Measurements from ENCODE around the gene BCAR1.
"Not testable (repeated sequence)": the region's sequence is repeated elsewhere in the genome, so short reads cannot be mapped to it uniquely, and the experiment has no call there.

BCAR1 gene

DNA sequence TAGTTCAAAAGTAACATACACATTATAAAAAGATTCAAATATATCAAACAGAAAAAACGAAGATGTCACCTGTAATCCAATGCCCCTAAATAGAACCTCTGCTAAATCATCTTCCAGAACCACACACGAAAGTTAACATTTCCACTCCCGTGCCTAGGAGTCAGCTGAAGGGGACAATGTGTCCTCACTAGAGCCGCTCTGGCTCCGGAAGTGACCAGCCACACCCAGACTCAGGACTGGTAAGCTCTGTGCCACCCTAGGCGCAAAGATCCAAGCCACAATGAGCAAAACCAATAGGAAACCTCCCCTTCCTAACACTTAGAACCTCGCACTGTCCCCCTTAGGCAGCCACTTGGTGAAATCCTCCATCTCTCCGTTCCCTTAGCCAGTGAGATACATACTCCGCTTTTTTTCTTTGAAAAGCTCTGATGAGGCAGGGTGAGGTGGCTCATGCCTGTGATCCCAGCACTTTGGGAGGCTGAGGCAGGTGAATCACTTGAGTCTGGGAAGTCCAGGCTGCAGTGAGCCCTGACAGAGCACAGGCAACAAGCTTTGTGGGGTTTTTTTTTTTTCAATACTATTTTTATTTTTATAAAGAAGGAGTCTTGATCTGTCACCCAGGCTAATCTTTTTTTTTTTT lies 20.8 kb downstream of the BCAR1 start:
- in situ Hi-C loops (cut with HindIII; ENCODE audit: low pct_ligation_motif_present, low pct_unique_long_range_greater_than_20kb, low sequenced_read_pairs): loop anchor here (25.0 kb wide), 1 partner anchor 157 kb away; no protein-coding TSS in a partner anchor
- no peak for DNase-seq

DNA sequence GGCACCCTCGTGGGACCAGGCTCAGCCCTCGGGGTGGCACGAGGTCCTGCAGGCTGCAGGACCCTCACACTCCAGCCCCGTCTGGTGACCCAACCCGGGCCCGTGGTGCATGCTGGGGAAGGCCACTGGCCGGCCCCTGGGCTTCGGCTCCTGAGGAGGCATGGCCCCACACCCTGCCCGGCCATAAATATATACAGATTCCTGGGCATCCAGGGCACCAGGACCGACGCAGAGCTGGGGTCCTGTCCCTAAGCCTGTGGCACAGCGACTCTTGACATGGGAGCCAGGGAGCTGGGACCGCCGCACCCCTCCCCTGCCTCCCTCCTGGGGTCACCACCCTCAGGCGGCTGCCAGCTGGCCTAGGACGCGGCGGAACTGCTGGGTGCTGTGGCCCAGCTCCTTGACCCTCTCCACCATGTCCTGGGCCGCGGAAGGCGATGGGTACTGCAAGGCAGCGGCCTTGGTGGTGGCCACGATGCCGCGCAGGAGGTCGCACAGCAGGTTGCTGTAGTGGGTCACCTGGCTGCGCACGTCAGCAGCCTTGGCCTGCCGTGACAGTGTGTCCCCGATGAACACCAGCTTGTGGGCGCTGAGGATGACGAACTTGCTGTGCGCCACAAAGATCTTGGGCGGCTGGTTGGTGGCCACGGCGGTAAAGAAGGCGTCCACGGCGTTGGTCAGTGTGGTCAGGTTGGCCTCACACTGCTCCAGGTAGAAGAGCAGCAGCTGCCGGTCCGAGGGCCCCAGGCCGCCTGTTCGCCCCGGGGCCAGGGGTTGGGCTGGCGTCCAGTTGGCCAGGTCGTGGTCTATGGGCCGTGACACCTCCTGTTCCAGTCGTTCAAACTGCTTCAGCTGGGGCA lies 22.0 kb downstream of the BCAR1 start:
- DNase-seq: no peak
- in situ Hi-C loops (cut with HindIII; ENCODE audit: low pct_ligation_motif_present, low pct_unique_long_range_greater_than_20kb, low sequenced_read_pairs): loop anchor here (25.0 kb wide), 1 partner anchor 158 kb away; no protein-coding TSS in a partner anchor

DNA sequence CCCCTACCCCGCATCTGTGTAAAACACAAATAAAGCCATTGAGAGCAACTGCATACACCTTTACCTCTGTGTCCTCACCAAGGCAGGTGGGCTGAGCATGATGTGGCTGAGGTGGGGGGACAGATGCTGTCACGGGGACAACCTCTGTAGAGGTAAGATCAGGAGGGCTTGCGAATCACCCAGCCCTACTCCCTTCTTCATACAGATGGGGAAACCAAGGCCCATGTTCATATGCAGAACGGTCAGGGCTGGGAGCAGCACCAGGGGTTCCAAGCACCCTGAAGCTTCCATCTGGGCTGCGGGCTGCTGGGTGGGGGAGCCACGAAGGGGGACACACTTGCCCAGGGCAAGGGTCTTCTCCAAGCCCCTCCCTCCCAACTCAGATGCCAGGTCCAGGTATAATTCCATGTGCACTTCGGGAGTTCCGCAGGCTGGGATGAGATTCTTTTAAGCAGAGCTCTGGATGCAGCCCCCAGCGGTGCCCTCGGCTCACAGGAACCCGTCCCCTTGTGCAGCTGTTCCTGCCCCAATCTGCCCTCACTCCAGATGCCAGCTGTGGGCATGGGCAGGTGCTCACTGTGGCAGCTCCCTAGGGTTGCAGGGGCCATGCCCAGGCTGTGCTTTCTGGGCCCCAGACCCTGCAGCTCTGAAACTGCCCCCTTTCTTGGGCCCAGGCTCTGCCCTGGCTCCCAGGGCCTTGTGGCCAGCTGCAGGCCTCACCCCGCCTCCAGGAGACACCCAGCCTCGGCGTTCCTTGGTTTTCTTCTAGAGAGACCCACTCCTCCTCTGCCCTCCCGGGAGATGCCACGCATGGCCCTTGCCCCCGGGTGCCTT lies 23.1 kb downstream of the BCAR1 start:
- in situ Hi-C loops (cut with HindIII; ENCODE audit: low pct_ligation_motif_present, low pct_unique_long_range_greater_than_20kb, low sequenced_read_pairs): loop anchor here (25.0 kb wide), 1 partner anchor 159 kb away; no protein-coding TSS in a partner anchor

GRCh38 chr16:75227361-75228142 lies 23.9 kb downstream of the BCAR1 start:
- in situ Hi-C loops (cut with HindIII; ENCODE audit: low pct_ligation_motif_present, low pct_unique_long_range_greater_than_20kb, low sequenced_read_pairs): loop anchor here (25.0 kb wide), 1 partner anchor 160 kb away; no protein-coding TSS in a partner anchor

More for the DNA sequence above, 23.1 kb downstream of the BCAR1 start:
- DNase-seq: no peak

DNA sequence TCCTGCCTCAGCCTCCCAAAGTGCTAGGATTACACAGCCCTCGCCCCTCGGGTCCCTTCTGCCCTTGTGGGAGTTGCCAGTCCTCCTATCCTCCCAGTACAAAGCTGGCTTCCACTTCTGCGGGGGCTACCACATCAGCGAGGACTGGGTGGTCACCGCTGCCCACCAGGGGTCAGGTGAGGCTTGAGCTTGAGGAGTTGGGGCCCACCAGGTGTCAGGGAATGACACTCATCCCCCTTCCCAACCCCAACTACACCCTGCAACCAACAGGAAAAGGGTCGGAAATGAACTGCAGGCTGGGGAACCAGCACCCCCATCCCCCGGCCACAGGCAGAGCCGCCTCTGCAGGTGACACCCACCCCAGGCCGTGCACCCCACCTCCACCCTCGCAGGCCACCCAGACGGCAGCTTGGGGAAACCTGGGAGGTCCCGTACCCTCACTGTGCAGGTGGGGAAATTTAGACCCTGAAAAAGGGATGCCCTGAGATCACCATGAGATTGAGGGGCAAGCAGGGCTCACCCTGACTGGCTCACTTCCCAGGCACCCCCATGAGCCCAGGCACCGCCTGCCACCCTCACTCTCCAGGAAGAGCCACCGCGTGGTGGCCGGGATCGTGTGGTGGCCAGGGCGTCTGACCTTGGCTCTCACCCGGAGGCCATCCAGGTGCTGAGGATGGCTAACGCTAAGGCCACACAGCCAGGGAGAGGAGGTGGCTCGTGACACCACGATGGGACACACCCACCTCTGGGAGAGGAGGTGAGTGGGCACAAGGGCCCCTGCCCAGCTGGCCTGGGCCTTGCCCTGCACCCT lies 24.7 kb downstream of the BCAR1 start:
- in situ Hi-C loops (cut with HindIII; ENCODE audit: low pct_ligation_motif_present, low pct_unique_long_range_greater_than_20kb, low sequenced_read_pairs): loop anchor here (25.0 kb wide), 1 partner anchor 161 kb away; no protein-coding TSS in a partner anchor
- DNase-seq: no peak

More at GRCh38 chr16:75227361-75228142, 23.9 kb downstream of the BCAR1 start:
- no peak for DNase-seq

- in situ Hi-C loops (cut with HindIII; ENCODE audit: low pct_ligation_motif_present, low pct_unique_long_range_greater_than_20kb, low sequenced_read_pairs): loop anchor here (25.0 kb wide), 1 partner anchor 161 kb away; no protein-coding TSS in a partner anchor
- DNase-seq: no peak
These were observed 25.5 kb downstream of the BCAR1 start for GRCh38 chr16:75225678-75226515.

- in situ Hi-C loops (cut with HindIII; ENCODE audit: low pct_ligation_motif_present, low pct_unique_long_range_greater_than_20kb, low sequenced_read_pairs): loop anchor here (25.0 kb wide), 1 partner anchor 162 kb away; no protein-coding TSS in a partner anchor
- DNase-seq: no peak
These were observed 26.3 kb downstream of the BCAR1 start for GRCh38 chr16:75225092-75225491.

GRCh38 chr16:75224306-75225082 lies 26.9 kb downstream of the BCAR1 start:
- in situ Hi-C loops (cut with HindIII; ENCODE audit: low pct_ligation_motif_present, low pct_unique_long_range_greater_than_20kb, low sequenced_read_pairs): loop anchor here (25.0 kb wide), 1 partner anchor 163 kb away; no protein-coding TSS in a partner anchor
- no peak for DNase-seq

- in situ Hi-C loops (cut with HindIII; ENCODE audit: low pct_ligation_motif_present, low pct_unique_long_range_greater_than_20kb, low sequenced_read_pairs); DNase-seq: not testable (repeated sequence)
These were observed 28.3 kb downstream of the BCAR1 start for GRCh38 chr16:75223129-75223528.

- in situ Hi-C loops (cut with HindIII; ENCODE audit: low pct_ligation_motif_present, low pct_unique_long_range_greater_than_20kb, low sequenced_read_pairs): no loop called here
These were observed 29.1 kb downstream of the BCAR1 start for GRCh38 chr16:75222271-75222783.

GRCh38 chr16:75219838-75220237 lies 31.6 kb downstream of the BCAR1 start:
- no peak for DNase-seq
- in situ Hi-C loops (cut with HindIII; ENCODE audit: low pct_ligation_motif_present, low pct_unique_long_range_greater_than_20kb, low sequenced_read_pairs): no loop called here

More at GRCh38 chr16:75222271-75222783, 29.1 kb downstream of the BCAR1 start:
- no peak for DNase-seq

DNA sequence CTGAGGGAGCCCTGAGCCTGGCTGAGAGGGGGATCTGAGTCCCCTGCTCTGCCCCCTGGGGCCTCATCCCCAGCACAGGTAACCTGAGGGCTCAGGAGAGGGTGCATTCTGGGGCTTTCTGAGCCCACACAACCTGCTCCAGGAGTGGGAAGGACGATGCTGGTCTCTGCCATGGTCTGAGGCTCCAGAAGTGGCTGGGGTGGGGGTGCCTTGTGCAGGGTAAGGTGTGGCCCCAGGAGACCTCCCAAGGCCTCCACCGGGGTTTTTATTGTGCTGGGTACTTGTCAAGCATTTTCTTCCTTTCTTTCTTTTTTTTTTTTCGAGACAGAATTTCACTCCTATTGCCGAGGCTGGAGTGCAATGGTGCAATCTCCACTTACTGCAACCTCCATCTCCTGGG lies 32.3 kb downstream of the BCAR1 start:
- in situ Hi-C loops (cut with HindIII; ENCODE audit: low pct_ligation_motif_present, low pct_unique_long_range_greater_than_20kb, low sequenced_read_pairs): no loop called here

DNA sequence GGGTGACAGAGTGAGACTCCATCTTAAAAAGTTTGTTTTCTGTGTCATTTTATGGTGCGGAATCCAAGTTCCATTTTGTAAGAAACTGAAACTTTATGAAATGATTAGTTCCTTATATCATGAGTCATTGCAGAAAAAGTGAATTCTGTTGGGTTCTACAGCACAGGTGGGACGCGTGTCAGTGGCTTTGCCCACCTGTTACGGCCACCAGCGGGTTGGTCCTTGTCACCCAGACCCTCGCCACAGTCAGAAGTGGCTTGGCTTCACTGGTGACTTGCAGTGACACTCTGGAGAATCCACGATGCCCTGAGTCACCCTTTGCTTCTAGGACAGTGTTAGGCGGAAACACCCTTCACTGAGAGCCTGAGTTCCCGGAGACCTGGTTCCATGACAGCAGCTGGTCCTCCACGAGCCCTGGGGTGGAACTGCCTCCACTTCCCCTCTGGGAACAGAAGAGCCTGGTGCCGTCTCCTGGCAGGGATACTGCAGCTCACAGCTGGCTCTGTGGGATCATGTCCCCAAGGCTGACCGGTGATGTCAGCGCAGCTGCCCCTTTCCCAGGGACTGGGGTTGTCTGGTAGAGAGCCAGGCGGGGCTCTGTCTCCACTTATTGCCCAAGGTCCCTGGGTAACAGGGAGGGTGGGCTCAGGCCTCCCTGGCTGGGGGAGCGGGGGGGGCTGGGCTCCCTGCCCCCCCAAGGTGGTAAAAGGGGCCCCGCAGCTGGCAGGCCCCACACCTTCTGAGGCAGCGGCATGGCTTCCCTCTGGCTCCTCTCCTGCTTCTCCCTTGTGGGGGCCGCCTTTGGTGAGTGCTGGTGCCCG lies 33.0 kb downstream of the BCAR1 start, which contains the start of gene CTRB1:
Gene CTRB1, plus strand, starts transcription at position 733 of the 821 bp plus-strand sequence. Its CDS starts 20 bp downstream, at position 753.
- DNase-seq: no peak
- in situ Hi-C loops (cut with HindIII; ENCODE audit: low pct_ligation_motif_present, low pct_unique_long_range_greater_than_20kb, low sequenced_read_pairs): no loop called here

More for the DNA sequence above, 32.3 kb downstream of the BCAR1 start:
- DNase-seq: no peak

DNA sequence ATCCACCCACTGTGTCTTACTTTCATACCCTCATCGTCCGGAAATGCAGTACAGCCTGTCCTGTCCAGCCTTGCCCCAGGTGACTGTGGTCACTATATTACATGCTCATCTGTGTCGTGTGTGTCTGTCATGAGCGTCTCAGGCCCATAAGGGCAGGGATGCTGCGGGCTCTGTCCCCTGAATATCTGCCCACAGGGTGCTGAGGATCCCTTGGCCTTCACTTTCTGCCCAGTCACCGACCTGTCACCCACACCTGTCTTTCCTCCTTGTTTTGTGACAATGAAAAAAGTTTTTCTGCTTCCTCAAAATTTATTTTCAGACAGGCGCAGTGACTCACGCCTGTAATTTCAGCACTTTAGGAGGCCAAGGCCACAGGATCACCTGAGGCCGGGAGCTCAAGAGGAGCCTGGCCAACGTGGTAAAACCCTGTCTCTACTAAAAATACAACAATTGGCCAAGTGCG lies 34.0 kb downstream of the BCAR1 start:
- in situ Hi-C loops (cut with HindIII; ENCODE audit: low pct_ligation_motif_present, low pct_unique_long_range_greater_than_20kb, low sequenced_read_pairs): no loop called here
- no peak for DNase-seq
